Renal pelvis (tissue), 4 donors: Measurements from ENCODE around the gene GNG13. TPM values are rescaled to one million over a fixed set of nuclear protein-coding genes. Genes with fewer than 3 reads are reported as not detected.
"Not testable (repeated sequence)": the region's sequence is repeated elsewhere in the genome, so short reads cannot be mapped to it uniquely, and the experiment has no call there.

Experiments
- DNase-seq: peaks from one replicate; pipeline ENCODE4 v3.0.0-alpha.2; 2013
- polyA plus RNA-seq, 3 donors: library from polyadenylated mRNA; unstranded; fragments of 120-200 nt; gene quantifications; one replicate each; pipeline ENCODE4 v1.2.1, GENCODE V29; 2013; ENCODE audit not compliant: insufficient read length in 3 of 3

GNG13 gene
- polyA plus RNA-seq, 3 donors = 0.39 to 0.47 (median 0.41) TPM

DNA sequence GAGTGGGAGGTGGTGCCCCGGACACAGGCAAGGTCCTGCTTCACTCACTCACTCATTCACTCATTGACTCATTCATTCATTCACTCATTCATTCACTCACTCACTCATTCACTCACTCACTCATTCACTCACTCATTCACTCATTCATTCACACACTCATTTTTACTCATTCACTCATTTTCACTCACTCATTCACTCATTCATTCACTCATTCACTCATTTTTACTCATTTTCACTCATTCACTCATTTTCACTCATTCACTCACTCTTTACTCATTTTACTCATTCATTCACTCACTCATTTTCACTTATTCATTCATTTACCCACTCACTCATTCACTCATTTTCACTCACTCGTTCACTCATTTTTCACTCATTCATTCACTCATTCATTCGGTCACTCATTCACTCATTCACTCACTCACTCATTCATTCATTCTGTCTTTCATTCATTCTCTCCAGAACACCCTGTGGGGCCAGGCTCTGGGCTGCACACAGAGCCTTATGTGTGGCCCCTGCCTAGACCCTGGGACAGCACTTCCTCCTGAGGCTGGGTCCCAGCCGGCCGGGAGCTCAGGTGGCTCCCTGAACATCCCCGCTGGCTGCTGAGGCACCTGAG lies 21.5 kb downstream of the GNG13 start:
- DNase-seq = no peak

DNA sequence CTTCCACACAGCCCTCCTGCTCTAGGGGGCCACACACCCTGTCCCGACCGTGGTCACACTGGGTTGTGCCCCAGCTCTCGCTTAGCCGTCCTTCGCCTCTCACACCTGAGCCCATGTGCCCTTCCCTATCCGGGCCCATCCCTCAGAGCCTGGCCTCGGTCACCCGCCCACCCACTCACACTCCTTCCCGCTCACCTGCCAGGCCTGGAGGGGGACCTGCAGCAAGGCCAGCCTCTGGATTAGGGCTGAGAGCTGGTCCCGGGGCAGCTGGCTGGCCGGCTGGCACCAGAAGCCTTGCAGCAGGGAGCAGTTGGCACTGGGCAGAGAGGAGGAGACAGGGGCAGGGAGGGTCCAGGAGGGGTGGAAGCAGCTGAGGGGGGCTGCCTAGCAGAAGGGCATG lies 22.1 kb downstream of the GNG13 start:
- no peak for DNase-seq

DNA sequence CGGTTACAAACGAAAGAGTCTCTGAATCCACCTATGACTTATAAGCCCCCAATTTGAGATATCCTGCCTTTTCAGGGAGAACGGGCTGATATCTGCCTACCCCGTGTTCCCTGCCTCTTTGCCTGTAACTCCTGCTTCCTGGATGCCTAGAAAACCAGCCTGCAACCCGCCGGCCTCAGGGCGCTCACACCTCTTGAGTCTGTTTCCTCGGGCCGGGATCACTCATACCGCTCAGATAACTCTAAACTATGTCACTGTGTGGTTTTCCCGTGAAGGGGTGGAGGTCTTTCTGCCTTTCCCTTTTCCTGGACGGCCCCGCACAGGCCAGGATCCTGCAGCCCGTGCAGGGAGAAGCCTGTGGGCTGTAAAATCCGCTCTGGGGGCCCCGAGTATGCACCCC lies 22.7 kb downstream of the GNG13 start:
- DNase-seq = no peak

DNA sequence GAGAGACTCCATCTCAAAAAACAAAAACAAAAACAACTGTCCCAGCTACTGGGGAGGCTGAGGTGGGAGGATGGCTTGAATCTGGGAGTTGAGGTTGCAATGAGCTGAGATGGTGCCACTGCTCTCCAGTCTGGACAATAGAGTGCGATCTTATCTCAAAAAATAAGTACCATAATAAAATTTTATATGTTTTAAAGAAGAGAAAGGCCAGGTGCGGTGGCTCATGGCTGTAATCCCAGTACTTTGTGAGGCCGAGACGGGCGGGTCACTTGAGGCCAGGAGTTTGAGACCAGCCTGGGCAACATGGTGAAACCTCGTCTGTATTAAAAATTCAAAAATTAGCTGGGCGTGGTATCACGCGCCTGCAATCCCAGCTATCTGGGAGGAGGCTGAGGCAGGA lies 23.7 kb downstream of the GNG13 start:
- no peak for DNase-seq

DNA sequence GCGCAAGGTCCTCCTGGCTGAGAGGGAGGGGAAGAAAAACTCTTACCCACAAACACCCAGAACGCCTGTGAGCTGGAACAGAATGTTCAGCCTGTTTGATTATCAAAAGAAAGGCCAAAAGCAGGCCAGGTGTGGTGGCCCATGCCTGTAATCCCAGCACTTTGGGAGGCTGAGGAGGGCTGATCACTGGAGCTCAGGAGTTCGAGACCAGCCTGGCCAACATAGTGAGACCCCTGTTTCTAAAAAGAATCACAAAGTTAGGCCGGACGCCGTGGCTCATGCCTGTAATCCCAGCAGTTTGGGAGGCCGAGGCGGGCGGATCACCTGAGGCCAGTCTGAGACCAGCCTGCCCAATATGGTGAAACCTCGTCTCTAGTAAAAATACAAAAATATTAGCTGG lies 24.2 kb downstream of the GNG13 start:
- not testable (repeated sequence) for DNase-seq

DNA sequence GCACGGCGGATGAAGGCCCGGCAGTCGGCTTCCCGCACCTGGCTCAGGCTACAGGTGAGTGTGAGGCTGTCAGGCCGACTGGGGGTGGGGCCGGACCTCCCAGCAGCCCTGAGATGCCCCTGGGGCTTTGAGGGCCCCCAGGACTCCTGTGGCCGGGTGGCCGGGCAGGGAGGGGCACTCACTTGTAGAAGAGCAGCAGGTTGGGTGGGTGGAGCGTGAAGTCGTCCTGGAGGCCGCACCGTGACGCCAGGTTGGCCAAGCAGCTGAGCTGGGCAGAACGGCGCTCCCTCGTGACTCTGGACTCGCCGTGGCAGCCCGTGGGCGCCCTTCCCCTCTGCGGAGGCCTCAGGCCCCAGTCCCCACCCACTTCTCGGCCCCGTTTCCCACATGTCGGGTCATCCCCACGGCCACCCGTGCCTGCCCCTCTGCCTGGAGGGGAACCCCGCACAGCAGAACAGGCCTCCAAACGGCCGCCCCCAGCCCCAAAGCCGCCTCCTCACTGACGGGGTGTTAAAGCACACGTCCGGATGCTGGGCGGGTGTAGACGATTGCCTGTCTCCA lies 25.2 kb downstream of the GNG13 start:
- no peak for DNase-seq

DNA sequence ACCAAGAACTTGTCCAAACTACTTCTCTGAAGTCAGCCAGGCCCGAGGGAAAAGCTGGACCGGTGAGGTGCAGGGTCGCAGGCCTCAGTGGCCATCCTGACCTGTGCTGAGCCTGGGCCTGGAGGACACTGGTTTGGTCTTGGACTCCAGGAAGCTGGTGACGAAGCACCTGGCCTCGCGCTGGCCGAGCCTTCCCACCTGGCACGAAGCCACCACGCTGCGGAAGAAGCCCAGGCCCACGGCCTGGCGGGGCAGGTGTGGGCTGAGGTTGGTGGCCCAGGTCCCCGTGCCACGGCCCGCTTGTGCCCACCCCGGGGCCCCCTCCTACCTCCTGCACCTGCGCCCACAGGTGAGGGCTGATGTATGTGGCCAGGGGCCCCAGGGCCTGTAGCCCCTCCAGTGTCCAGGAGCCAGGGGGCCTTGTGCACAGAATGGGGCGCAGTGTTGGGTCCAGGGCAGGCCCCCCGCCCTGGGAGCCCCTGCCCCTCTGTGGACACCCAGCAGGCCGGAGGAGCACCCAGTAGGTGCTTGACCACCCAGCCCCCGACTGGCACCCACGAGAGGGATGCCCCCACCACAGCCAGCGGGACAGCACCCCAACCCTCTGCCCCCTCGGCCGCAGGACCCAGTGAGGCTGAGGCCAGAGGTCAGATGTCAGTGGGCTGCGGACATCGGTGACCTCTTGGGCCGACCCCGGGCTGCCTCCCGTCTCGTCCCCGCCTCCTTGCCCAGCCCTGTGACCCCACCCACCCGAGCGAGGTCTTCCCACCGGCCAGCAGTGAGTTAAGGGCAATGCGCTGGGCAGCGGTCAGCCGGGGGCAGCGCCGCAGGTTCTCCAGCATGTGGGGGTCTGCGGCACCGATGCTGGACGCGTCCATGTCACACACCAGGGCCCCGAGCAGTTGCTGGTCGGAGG lies 26.2 kb downstream of the GNG13 start:
- no peak for DNase-seq

DNA sequence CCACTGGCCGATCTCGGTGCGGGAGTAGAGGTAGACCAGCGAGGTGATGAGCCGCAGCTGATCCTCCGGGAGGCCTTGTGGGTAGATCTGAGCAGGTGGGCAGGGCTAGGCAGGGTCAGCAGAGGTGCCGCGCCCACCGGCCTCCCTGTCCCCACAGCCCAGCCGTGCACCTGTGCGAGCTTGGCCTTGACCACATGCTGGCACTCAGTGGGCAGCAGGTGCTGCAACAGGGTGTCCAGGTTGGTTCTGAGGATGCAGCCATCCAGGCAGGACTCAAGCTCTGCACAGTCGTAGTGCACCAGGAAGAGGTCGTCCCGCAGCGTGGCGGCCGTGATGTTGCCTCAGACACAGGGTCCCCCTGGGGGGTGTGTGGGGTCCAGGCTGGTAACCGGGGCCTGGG lies 27.6 kb downstream of the GNG13 start:
- no peak for DNase-seq

DNA sequence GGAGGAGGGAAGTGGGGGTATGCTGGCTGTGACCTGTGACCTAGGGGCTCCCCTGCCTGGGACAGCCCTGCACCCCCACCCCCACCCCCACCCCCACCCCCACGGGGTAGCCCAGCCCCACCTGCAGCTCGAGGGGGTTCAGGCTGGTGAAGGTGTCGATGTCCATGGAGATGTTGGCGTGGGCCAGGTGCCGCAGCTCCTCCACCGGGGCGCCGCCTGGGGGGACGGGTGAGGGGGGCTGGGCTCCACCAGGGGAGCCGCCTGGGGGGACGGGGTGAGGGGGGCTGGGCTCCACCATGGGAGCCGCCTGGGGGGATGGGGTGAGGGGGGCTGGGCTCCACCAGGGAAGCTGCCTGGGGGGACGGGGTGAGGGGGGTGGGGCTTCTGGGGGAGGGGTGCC lies 30.1 kb downstream of the GNG13 start:
- no peak for DNase-seq

DNA sequence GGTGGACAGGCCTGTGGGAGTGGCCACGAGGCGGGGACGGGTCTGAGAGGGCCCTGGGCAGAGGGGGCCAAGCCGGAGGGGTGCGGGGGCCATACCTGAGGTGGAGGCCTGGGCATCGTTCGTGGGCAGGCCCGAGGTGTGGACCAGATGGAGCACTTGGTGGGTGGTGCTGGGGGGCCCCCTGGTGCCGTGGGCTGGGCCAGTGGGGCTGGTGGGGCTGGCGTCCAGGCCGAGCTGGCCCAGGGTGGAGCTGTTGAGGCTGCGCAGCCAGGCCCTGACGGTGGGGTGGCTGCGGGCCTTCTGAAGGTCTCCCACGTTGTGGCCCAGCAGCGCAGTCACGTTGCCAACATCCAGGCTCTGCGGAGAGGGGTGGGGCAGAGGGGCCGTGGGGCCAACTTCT lies 30.6 kb downstream of the GNG13 start:
- DNase-seq = no peak

DNA sequence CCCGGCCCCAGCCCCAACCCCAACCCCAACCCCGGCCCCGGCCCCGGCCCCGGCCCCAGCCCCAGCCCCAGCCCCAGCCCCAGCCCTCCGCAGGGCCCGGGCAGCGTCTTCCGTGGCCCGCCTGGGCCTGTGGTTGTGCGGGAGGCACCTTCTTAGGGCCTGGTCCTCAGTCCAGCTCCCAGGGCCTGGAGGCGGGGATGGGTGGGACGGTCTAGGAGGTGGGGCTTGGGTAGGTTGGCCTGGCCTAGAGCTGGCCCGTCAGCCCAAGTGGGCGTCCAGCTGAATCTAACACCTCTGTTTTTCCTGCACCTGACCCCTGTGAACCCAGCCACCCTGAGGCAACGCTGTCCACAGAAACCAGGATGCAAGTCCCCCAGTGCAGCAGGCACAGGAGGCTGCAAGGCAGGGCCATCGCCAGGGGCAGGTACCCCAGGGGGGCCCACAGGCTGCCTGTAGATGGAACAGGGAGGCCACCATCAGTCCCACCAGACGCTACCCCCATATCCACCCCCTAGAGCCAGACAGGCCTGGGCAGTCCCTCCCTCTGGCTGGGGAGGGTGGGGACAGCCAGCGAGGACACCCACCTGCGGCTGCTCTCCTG lies 31.2 kb downstream of the GNG13 start:
- no peak for DNase-seq

DNA sequence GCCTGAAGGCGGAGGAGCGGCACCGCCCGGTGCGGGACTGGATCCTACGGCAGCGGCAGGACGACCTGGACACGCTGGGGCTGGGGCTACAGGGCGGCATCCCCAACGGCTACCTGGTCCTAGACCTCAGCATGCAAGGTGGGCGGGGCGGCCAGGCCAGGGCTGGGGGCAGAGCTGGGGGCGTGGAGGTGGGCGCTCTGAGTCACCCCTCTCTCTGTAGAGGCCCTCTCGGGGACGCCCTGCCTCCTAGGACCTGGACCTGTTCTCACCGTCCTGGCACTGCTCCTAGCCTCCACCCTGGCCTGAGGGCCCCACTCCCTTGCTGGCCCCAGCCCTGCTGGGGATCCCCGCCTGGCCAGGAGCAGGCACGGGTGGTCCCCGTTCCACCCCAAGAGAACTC lies 32.1 kb downstream of the GNG13 start:
- DNase-seq = no peak

DNA sequence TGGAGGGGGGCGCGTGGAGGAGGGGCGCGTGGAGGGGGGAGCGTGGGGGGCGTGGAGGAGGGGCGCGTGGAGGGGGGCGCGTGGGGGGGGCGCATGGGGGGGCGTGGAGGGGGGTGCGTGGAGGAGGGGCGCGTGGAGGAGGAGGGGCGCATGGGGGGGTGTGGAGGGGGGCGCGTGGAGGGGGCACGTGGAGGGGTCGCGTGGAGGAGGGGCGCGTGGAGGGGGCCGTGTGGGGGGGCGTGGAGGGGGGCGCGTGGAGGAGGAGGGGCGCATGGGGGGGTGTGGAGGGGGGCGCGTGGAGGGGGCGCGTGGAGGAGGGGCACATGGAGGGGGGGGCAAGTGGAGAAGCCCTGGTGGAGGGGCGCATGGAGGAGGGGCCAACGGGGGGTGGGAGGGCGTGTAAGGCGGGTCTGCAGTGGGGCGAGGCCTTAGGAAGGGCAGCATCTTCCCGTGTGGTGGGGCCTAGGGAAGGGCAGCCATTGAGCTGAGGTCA lies 32.7 kb downstream of the GNG13 start:
- DNase-seq = no peak

DNA sequence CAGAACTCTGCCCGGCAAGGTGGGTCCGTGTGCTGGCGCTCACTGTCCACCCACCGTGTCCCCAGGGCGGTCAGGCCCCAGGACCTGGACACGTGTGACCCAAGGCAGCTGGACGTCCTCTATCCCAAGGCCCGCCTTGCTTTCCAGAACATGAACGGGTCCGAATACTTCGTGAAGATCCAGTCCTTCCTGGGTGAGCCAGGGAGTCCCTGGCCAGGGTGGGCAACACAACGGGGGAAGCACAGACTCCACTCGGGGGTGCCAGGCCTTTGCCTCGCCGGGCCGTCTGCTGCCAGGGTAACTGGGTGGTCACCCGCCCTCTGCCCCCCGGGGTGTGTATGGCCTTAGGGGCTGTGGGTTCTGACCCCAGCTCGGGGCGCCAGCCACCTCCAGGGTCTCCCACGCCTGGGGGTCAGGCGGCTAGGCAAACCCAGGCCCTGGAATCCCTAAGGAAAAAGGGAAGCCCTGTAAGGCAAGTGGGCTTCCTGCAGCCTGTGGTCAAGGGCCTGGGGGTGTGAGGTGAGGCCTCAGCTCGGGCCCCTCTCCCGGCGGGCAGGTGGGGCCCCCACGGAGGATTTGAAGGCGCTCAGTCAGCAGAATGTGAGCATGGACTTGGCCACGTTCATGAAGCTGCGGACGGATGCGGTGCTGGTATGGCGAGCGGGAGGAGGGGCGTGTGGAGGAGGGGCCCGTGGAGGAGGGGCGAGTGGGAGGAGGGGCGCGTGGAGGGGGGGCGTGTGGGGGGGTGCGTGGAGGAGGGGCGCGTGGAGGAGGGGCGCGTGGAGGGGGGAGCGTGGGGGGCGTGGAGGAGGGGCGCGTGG lies 33.5 kb downstream of the GNG13 start:
- DNase-seq = no peak

DNA sequence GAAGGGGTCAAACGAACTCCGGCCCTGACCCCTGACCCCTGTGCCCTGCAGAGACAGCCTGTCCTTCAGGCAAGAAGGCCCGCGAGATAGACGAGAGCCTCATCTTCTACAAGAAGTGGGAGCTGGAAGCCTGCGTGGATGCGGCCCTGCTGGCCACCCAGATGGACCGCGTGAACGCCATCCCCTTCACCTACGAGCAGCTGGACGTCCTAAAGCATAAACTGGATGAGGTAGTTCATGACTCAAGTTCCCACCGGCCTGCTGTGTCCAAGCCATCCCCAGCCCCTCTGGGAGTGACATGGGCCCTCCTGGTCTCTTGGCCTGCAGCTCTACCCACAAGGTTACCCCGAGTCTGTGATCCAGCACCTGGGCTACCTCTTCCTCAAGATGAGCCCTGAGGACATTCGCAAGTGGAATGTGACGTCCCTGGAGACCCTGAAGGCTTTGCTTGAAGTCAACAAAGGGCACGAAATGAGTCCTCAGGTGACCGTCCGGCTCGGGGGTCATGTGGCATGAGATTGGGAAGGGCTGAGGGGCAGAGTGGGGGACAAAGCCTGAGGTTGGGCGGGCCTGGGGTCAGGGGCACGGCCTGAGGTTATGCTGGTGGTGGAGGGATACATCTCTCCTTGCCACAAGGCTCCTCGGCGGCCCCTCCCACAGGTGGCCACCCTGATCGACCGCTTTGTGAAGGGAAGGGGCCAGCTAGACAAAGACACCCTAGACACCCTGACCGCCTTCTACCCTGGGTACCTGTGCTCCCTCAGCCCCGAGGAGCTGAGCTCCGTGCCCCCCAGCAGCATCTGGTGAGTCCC lies 34.3 kb downstream of the GNG13 start:
- DNase-seq = no peak

DNA sequence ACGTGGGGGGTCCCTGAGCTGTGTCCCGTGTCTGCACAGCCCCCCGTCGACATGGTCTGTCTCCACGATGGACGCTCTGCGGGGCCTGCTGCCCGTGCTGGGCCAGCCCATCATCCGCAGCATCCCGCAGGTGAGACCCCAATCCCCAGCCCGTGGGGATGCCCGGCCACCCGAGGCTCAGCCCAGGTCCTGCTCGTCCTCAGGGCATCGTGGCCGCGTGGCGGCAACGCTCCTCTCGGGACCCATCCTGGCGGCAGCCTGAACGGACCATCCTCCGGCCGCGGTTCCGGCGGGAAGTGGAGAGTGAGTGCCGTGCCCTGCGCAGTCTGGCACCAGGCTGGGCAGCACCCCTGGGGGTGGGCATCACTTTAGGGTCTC lies 35.1 kb downstream of the GNG13 start:
- no peak for DNase-seq

DNA sequence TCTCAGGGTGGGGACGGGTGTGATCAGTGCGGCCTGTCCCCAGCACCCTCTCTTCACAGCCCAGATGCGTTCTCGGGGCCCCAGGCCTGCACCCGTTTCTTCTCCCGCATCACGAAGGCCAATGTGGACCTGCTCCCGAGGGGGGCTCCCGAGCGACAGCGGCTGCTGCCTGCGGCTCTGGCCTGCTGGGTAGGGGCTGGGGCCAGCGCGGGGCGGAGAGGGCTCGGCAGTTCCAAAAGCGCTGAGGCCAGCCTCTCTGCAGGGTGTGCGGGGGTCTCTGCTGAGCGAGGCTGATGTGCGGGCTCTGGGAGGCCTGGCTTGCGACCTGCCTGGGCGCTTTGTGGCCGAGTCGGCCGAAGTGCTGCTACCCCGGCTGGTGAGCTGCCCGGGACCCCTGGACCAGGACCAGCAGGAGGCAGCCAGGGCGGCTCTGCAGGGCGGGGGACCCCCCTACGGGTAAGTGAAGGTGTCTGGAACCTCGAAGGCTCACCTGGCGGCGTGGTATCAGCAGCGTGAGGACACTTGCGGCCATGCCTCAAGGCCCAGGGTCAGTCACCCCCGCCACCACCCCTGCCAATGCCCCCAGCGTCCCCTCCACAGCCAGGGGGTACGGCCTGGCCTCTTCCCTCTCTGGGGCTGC lies 35.6 kb downstream of the GNG13 start:
- DNase-seq = no peak

DNA sequence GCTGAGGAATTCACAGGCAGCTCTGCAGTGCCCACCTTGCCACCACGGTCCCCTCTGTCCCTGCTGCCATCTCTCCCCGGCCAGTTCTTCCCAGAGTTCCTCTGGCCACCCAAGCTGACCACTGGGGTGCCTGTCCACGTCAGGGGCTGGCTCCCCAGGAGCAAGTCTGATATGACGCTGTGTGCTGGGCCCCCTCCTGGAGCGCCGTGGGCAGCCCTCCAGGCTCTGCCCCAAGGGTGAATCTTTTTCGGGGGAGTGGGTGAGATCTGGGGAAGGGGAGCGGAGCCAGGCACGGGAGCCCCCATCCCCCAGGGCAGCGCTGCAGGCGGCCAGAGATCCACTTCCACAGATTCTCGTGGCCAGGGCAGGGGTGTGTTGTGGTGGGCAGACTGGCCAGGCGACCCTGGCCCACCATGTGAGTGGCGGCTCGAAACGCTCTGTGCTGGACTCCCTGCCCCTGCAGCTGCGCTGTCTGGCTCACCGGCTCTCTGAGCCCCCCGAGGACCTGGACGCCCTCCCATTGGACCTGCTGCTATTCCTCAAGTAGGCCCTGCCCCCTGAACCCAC lies 36.3 kb downstream of the GNG13 start:
- no peak for DNase-seq

DNA sequence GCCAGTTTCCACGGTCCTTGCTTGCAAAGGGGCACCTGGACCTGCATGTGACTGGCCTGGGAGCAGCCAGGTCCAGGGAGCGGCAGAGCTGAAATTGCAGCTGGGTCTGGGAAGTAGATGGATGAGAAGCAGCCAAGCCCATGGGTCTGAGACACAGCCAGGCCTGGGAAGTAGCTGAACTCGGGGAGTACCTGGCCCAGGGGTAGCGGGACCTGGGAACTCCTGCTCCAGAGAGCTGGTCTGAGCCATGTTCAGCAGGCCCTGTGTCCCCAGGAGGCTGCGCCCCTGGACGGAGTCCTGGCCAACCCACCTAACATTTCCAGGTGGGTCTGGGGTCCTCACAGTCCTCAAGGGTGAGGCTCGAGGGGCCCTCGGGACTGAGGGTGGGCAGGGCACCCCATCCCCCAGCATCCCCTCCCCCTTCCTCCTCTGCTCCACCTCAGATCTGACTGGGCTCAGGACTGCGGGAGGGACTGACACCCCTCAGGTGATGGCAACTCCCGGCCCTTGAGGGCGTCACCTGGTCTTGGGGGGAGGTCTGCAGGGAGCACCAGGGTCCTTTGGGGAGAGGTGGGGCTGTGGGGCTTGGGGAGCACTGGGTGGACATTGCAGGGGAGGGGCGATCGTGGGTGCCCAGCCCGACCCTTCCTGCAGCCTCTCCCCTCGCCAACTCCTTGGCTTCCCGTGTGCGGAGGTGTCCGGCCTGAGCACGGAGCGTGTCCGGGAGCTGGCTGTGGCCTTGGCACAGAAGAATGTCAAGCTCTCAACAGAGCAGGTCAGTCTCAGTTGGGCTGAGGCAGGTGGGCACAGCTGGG lies 37.0 kb downstream of the GNG13 start:
- no peak for DNase-seq
